Pulmonary artery endothelial cell (primary cell): Measurements from ENCODE around the gene PLXND1. TPM values are rescaled to one million over a fixed set of nuclear protein-coding genes. Genes with fewer than 3 reads are reported as not detected.
"Not testable (repeated sequence)": the region's sequence is repeated elsewhere in the genome, so short reads cannot be mapped to it uniquely, and the experiment has no call there.

Source experiments
- DNase-seq: peaks from one replicate; pipeline ENCODE4 v3.0.0-alpha.2; 2011; ENCODE audit warnings: low read depth, low spot score
- total RNA-seq: library from RNA; depleted of rRNA; stranded (reverse); fragments of >200 nt; gene quantifications from 2 replicates; pipeline ENCODE4 v1.2.3, GENCODE V29; 2014

PLXND1 gene
- total RNA-seq, 1 donor from 2014 or later, result 339 TPM

GRCh38 chr3:129529436-129530210 is 76.9 kb downstream of the PLXND1 start:
- no peak for DNase-seq

- no peak for DNase-seq
These were observed 77.8 kb downstream of the PLXND1 start, which contains the start of gene RHO for GRCh38 chr3:129528589-129529100. TSS of gene RHO (plus strand) at chr3:129528639. CDS start at chr3:129528734, 95 bp downstream.

GRCh38 chr3:129527262-129527661 is 79.2 kb downstream of the PLXND1 start:
- no peak for DNase-seq

- no peak for DNase-seq
These were observed 80.2 kb downstream of the PLXND1 start for GRCh38 chr3:129526121-129526900.

GRCh38 chr3:129525341-129525968 is 81.0 kb downstream of the PLXND1 start:
- no peak for DNase-seq

GRCh38 chr3:129524081-129524480 is 82.4 kb downstream of the PLXND1 start:
- DNase-seq, result no peak

- DNase-seq, result no peak
These were observed 83.5 kb downstream of the PLXND1 start for GRCh38 chr3:129522953-129523352.

- DNase-seq, result no peak
These were observed 84.9 kb downstream of the PLXND1 start for GRCh38 chr3:129521611-129522010.

GRCh38 chr3:129520960-129521359 is 85.5 kb downstream of the PLXND1 start:
- DNase-seq, result no peak

GRCh38 chr3:129519896-129520715 is 86.4 kb downstream of the PLXND1 start:
- no peak for DNase-seq

- DNase-seq, result no peak
These were observed 87.0 kb downstream of the PLXND1 start for GRCh38 chr3:129519449-129519848.

- no peak for DNase-seq
These were observed 87.9 kb downstream of the PLXND1 start for GRCh38 chr3:129518581-129518980.

GRCh38 chr3:129518038-129518561 is 88.4 kb downstream of the PLXND1 start:
- no peak for DNase-seq

GRCh38 chr3:129517516-129517915 is 89.0 kb downstream of the PLXND1 start:
- DNase-seq, result no peak

- not testable (repeated sequence) for DNase-seq
These were observed 90.5 kb downstream of the PLXND1 start for GRCh38 chr3:129515821-129516432.

- not testable (repeated sequence) for DNase-seq
These were observed 91.2 kb downstream of the PLXND1 start for GRCh38 chr3:129515108-129515820.

- no peak for DNase-seq
These were observed 91.9 kb downstream of the PLXND1 start for GRCh38 chr3:129514563-129514962.

- no peak for DNase-seq
These were observed 92.4 kb downstream of the PLXND1 start for GRCh38 chr3:129514110-129514509.

GRCh38 chr3:129513705-129514104 is 92.8 kb downstream of the PLXND1 start:
- DNase-seq, result no peak

- no peak for DNase-seq
These were observed 93.9 kb downstream of the PLXND1 start for GRCh38 chr3:129512595-129512994.
